DMS53 (cell line): ENCODE results near the gene LBX1.
"Not testable (repeated sequence)": the region's sequence is repeated elsewhere in the genome, so short reads cannot be mapped to it uniquely, and the experiment has no call there.

Experiments
- DNase-seq: peaks from one replicate; lab custom pipeline; 2025; lab: John Stamatoyannopoulos, UW

Gene LBX1

GRCh38 chr10:101202667-101203066 lies 26.6 kb downstream of the LBX1 start:
- DNase-seq = not testable (repeated sequence)

DNA sequence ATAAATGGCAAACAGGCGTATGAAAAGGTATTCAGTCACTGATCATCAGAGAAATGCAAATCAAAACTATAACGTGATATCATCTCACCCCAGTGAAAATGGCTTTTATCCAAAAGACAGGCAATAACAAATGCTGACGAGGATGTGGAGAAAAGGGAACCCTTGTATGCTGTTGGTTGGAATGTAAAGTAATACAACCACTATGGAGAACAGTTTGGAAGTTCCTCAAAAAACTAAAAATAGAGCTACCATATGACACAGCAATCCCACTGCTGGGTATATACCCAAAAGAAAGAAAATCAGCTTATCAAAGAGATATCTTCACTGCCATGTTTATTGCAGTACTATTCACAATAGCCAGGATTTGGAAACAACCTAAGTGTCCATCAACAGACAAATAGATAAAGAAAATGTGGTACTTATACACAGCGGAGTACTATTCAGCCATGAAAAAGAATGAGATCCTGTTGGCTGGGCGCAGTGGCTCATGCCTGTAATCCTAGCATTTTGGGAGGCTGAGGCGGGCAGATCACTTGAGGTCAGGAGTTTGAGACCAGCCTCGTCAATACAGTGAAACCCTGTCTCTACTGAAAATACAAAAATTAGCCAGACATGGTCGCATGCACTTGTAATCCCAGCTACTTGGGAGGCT lies 30.8 kb downstream of the LBX1 start:
- DNase-seq = not testable (repeated sequence)

DNA sequence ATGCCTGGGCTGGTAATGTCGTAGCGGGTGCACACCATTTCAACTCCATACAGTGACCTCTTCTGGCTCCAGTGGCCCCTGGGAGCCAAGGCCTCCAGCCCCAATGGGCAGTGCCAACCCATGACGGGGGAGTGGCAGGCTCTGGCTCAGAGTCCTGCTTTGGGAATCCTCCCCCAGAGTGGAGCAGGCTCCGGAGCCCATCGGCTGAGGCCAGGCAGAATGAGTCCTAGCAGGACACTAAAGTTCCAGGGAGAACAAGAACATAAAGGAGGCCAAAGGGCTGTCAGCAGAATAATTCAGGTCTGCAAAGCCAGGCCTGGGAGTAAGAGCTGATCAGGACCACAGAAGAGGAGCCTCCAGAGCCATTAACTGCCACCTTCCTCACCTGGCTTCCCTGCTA lies 33.3 kb downstream of the LBX1 start:
- no peak for DNase-seq

DNA sequence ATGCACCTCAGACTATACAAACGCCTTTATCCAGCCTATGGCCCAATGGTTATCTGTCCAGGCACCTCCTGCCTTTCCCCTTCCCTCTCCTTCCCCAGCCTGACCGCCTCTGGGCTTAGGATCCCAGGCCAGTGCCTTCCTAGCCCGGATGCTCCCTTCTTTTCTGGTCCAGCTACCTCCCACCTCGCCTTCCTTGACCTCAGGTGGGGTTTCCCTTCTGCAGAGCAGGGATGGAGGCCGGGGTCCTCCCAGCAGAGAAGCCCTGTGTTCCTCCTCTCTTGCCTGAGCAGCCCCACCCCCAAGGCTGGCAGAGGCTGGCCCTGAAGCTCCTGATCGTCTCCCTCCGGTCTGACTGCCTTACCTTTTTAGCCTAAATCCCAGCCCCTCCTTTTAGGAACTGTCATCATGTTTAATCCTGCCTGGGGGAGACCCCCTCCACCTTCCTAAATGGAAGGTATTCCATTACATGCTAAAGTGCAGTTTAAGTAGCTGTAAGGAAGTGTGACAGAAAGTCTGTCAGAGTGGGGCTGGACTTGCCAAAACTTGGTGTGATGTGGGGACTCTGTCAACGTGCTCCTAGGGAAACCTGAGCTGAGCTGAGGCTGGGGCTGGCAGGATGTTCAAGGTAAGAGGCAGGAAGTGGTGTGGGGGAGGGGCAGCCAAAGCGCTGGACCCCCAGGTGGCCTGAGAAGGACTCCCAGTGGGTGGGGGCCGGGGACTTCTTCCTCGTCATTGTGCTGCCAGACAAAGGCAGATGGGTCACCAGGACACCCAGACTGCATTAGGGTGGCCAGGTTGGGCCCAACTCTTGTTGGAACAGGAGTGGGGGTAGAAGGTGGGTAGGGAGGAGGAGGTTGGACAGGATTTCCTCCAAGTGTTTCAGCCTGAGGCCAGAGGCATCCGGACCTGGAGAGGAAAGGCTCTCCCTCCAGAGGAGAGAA lies 39.5 kb downstream of the LBX1 start:
- peak; percentile 64 for DNase-seq

DNA sequence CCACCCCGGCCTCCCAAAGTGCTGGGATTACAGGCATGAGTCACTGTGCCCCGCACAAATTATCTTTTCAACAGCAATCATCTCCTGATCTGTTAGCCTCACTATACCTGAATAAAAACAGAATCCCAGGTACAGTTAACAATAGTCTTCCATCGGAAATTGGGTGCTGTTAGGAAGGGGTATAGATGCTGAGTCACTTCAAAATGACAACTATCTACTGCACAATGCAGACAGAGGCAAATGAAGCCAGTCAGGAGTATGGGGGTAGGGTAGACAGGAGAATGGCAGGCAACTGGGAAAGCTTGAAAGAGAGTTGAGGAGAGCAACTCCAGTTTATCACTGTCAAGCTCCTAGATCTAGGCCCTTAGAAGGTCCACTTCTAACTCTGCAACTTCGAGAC lies 40.3 kb downstream of the LBX1 start:
- DNase-seq = peak; percentile 21

- no peak for DNase-seq
These were observed 45.6 kb downstream of the LBX1 start for GRCh38 chr10:101183458-101184183.

- no peak for DNase-seq
These were observed 46.3 kb downstream of the LBX1 start for GRCh38 chr10:101182936-101183335.
